H54 (cell line): ENCODE results near the gene CHRNB1.

ENCODE experiments used
- DNase-seq: peaks from one replicate; pipeline ENCODE4 v3.0.0; 2011; ENCODE audit warnings: low spot score, mixed read lengths; ENCODE audit not compliant: insufficient read length
- FAIRE-seq: peaks from 3 replicates; lab custom pipeline; 2011; peaks lifted over from hg19 to GRCh38; lab: Jason Lieb, UNC
- POLR2A ChIP-seq: IDR thresholded peaks from 2 replicates; pipeline ENCODE4 v1.6.1; 2011; ENCODE audit warnings: low read depth, mild to moderate bottlenecking, low read length

The CHRNB1 gene

DNA sequence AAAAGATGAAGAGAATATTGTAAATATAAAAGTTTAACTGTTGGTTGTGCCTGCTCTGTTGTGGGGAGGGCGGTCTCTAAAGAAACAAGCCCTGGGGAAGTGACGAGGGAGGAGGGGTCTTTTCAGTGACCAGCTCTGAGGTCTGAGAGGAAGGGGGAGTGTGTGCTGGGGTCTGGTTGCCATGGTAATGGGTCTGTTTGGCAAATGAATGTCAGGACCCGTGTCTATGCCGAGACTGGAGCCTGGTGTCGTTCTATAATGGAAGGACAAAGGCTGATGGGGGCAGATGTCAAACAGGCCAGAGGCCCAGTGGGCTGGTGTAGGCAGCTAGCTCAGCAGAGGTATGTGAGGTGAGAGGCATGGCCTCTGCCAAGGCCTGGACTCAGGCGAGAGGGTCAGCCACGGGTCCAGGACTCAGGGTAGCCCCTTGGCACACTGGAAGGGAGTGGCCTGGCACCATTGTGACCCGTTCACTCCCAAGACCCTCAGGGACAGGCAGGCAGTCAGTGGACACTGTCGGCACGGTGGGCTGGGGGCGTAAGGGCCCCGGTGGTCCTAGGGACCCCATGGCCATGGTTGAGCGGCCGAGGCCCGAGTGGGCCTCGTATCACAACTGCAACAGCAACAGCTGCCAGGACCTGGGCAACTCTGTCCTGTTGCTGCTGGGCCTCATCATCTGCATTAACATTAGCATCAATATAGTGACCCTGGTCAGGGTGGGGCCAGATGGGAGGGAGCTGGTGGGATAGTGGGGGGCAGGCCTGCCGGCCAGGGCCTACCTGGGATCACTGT is 24.8 kb upstream of the CHRNB1 start, which contains the start of gene SPEM1:
Gene SPEM1 (plus strand): TSS at position 506 of the 792 bp plus-strand sequence. CDS start 61 bp downstream, at position 567.
- FAIRE-seq (no peak), DNase-seq (no peak)
- no peak for TF ChIP-seq POLR2A

DNA sequence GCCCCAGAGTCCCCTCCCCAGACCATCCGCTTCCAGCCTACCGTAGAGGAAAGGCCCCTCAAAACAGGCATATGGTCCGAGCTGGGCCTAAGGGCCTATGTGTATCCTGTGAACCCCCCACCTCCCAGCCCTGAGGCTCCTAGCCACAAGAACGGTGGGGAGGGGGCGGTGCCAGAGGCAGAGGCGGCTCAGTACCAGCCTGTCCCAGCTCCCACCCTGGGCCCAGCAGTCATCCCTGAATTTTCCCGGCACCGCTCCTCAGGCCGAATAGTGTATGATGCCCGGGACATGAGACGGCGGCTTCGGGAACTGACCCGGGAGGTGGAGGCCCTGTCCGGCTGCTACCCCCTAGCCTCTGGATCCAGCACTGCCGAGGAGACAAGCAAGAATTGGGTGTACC is 23.7 kb upstream of the CHRNB1 start:
- DNase-seq (no peak), FAIRE-seq (no peak)
- no peak for TF ChIP-seq POLR2A

DNA sequence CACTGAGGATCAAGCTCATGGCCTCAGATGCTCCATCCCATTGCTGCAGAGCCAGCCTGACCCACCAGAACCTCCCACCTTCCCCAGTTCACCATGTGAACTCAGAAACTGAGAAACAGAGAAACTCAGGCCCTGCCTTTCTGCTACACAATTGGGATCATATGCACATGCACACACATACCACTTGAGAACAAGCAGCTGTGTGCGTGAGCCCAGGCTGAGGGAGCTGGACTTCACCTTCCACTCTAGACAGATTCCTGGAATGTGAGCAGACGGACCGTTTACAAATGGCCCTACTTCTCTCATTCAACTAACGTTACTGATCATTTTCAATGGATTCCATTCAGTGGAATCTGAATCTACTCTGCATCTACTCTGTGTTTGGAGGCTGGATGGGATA is 21.2 kb upstream of the CHRNB1 start:
- FAIRE-seq (no peak), DNase-seq (no peak)
- TF ChIP-seq POLR2A, result no peak

DNA sequence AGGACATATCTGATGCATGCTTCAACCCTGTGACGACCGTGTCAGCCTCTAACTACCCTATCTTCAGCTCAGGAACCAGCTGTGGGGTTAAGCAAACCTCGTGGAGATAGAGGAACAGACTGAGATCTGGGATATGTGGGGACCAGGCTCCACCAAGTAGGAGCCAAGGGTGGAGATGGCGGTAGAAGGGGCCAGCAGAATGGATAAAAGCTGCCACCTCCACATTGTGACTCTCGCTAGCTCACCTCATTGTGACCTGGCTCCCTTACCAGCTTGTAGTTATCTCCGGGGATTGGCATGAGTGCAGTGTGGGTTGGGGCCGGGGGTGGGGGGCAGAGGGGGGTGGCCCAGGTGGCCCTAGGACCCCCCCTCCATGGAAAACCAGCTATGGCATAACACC is 19.5 kb upstream of the CHRNB1 start, which contains the start of gene SPEM2:
Gene SPEM2 (plus strand): TSS at position 301 of the 400 bp plus-strand sequence. CDS start 73 bp downstream, at position 374.
- FAIRE-seq (no peak), DNase-seq (no peak)
- no peak for TF ChIP-seq POLR2A

DNA sequence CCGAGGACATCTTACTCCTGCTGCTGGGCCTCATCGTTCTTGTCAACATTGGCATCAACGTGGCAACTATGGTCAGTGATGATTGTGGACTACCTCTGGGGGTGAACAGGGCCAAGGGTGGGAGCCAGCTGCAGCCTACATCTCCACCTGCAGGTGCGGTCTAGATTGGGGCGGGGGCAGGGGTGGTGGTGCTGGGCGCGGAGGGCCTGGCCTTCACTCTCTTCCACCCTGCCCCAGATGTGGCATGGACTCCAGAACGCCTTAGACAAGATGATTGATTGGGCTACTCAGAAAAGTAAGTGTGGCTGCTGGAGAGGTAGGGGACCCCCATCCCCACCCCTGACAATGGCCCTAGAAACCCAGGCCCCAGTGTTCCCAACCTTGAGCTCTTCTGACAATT is 19.1 kb upstream of the CHRNB1 start:
- FAIRE-seq, result no peak
- no peak for DNase-seq
- TF ChIP-seq POLR2A, result no peak

DNA sequence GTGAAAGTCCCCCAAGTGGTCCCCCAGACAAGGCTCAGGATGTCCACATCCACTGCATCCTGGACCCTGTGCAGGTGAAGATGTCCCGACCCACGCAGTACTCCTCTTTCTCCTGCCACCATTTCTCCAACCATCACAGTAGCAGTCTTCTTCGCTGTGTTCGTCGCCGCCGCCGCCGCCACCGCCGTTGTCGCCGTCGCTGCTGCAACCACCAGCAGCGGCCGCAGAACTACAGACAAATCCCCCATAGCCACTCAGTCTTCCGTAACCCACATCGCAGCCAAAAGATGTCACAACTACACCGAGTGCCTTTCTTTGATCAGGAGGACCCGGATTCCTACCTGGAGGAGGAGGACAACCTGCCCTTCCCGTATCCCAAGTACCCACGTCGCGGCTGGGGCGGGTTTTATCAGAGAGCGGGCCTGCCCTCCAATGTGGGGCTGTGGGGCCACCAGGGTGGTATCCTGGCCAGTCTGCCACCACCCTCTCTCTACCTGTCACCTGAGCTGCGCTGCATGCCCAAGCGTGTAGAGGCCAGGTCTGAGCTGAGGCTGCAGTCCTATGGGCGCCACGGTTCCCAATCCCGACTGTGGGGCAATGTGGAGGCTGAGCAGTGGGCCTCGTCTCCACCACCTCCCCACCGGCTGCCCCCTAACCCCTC is 18.5 kb upstream of the CHRNB1 start:
- no peak for FAIRE-seq
- no peak for TF ChIP-seq POLR2A

DNA sequence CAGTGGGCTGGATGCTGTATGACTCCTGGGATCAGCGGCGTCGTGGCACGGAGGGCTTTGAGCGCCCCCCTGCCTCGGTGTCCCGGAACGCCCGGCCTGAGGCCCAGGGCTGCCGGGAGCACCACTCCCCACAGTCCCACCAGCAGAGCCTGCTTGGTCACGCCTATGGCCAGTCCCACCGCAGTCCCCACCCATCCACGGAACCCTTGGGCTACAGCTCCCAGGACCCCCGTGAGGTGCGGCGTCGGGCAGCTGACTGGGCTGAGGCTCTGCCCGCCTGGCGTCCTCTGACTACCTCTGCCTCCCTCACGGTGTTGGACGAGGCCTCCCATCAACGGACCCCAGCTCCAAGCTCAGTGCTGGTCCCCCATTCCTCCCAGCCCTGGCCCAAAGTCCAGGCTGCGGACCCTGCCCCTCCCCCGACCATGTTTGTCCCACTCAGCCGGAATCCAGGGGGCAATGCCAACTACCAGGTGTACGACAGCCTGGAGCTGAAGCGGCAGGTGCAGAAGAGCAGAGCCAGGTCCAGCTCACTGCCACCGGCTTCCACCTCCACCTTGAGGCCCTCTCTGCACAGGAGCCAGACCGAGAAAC is 17.9 kb upstream of the CHRNB1 start:
- FAIRE-seq (no peak), DNase-seq (no peak)
- no peak for TF ChIP-seq POLR2A

More for the DNA sequence above, 18.5 kb upstream of the CHRNB1 start:
- DNase-seq, result no peak

DNA sequence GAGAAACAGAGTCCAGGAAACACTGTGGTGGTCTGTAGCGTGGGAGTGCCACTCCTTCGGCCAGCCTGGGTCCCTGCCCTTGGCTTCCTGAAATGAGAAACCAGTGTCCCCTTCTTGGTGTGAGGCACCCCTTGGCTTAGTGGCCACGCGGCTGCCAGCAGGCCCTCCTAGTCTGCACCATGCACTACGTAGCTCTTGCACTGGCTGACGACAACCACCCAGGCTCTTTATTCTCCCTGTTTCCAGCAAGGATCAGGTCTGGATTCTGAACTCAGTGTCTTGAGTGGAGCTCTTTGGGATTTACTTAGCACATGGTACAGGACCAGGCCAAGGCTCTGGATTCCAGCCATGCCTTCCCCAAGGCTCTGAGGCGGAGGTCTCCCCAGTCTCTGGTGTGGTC is 17.3 kb upstream of the CHRNB1 start:
- FAIRE-seq, result no peak
- DNase-seq, result no peak
- TF ChIP-seq POLR2A, result no peak

DNA sequence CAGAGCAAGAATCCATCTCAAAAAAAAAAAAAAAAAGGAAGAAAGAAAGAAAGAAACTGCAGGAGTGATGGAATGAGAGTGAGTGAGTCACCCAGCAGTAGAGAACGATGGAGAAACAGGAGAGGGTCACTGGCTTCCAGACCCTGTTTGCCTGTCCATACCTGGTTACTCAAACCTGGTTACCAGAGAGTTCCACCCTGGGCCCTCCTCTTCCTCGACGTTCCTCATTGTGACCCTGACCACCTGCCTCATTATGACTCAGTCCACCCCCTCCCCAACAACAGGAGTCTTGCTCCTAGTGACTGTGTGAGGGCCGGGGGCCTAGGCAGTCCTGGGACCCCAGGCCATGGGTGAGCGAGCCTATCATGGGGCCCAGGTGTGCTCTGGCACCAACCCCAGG is 16.3 kb upstream of the CHRNB1 start, which contains the start of gene SPEM3:
Gene SPEM3 (plus strand): TSS at position 301 of the 400 bp plus-strand sequence. CDS start 46 bp downstream, at position 347.
- DNase-seq (no peak), FAIRE-seq (no peak)
- TF ChIP-seq POLR2A, result no peak

DNA sequence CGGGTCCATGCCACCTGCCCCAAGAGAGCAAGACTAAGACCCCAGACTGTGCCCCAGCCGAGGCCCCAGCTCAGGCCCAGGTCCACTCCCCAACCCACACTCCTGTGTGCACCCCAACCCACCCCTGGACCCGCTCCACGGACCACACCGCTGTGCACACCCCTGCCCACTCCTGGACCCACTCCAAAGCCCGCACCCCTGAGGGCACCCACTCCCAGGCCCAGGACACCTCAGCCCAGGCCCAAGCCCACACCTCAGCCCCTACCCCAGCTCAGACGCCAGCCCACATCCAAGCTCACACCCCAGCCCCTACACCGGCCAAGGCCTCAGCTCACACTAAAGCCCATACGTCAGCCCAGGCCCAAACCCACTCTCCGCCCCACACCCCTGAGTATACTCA is 15.1 kb upstream of the CHRNB1 start:
- FAIRE-seq (no peak), DNase-seq (no peak)
- TF ChIP-seq POLR2A, result no peak

DNA sequence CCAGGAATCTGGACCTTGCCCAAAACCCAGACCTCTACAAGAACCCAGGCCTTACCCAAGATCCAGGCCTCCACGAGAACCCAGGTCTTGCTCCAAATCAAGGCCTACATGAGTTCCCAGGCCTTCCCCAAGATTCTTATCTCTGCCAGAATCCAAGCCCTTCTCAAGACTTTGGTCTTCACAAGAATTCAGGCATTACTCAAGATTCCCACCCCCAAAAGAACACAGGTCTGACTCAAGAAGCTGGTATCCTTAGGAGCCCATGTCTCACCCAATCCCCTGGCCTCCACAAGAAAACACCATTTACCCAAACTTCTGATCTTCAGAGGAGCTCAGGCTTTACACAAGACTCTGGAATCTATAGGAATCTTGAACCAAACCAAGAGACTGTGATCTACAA is 13.6 kb upstream of the CHRNB1 start:
- DNase-seq, result no peak
- no peak for TF ChIP-seq POLR2A
- no peak for FAIRE-seq

DNA sequence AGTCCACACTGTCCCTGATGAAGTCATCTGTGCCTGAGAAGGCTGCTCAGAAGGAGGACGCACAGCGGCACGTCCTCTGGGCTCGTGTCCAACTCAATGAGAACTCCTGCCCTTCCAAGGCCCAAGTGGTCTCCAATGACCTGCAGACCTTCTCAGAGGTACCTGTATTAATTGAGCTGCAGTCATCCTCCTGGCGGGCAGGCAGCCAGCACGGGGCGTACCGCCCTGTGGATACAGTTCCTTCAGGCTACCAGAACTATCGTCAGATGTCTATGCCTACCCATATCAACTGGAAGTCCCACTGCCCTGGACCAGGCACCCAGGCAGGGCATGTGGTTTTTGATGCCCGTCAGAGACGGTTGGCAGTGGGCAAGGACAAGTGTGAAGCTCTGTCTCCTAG is 12.6 kb upstream of the CHRNB1 start:
- FAIRE-seq (no peak), DNase-seq (no peak)

DNA sequence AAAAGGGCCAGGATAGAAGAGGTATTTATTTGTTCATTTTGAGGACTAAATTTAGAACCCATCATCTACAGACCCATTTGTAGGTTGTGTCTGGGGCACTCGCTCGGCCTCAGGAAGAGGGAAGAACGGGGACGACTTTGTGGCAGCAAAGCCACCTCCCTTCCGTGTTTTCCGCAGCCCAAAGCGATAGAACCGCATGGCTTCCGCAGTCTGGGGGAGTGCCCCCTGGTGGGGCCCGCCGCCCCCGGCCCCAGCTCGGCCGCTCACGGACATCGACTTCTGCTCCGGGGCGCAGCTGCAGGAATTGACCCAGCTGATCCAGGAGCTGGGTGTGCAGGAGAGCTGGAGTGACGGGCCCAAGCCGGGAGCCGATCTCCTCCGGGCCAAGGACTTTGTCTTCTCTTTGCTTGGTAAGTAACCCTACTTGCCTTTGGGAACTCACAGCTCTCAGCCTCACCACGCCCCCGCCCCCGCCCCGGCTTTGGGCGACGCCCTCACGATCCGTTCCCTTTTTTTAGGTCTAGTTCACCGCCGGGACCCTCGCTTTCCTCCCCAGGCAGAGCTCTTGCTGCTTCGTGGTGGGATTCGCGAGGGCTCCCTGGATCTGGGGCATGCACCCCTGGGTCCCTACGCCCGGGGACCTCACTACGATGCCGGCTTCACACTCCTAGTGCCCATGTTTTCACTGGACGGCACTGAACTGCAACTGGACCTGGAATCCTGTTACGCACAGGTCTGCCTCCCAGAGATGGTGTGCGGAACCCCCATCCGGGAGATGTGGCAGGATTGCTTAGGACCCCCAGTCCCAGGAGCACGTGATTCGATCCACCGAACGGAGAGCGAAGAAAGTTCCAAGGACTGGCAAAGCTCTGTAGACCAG is 8.9 kb upstream of the CHRNB1 start:
- DNase-seq (no peak), FAIRE-seq (no peak)
- no peak for TF ChIP-seq POLR2A

More for the DNA sequence above, 12.6 kb upstream of the CHRNB1 start:
- TF ChIP-seq POLR2A, result no peak
